DMS114 treated with DMSO at 0.1 percent for 48 hours (cell line): Measurements from ENCODE around the gene NAT16.
"Not testable (repeated sequence)": the region's sequence is repeated elsewhere in the genome, so short reads cannot be mapped to it uniquely, and the experiment has no call there.

ENCODE experiments used
- DNase-seq: peaks from one replicate; lab custom pipeline; 2025; ENCODE audit not compliant: unreplicated experiment; lab: John Stamatoyannopoulos, UW

Gene NAT16

DNA sequence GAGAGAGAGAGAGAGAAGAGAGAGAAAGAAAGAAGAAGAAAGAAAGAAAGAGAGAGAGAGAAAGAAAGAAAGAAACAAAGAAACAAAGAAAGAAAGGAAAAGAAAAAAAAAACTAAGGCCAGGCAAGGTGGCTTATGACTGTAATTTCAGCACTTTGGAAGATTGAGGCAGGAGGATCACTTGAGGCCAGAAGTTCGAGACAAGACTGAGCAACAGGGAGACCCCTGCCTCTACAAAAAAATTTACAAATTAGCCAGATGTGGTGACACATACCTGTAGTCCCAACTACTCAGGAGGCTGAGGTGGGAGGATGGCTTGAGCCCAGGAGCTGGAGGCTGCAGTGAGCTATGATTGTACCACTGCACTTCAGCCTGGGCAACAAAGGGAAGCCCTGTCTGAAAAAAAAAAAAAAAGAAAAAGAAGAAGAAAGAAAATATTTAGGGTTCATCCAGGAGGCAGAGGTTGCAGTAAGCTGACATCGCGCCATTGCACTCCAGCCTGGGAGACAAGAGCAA is 50.4 kb downstream of the NAT16 start:
- no peak for DNase-seq

DNA sequence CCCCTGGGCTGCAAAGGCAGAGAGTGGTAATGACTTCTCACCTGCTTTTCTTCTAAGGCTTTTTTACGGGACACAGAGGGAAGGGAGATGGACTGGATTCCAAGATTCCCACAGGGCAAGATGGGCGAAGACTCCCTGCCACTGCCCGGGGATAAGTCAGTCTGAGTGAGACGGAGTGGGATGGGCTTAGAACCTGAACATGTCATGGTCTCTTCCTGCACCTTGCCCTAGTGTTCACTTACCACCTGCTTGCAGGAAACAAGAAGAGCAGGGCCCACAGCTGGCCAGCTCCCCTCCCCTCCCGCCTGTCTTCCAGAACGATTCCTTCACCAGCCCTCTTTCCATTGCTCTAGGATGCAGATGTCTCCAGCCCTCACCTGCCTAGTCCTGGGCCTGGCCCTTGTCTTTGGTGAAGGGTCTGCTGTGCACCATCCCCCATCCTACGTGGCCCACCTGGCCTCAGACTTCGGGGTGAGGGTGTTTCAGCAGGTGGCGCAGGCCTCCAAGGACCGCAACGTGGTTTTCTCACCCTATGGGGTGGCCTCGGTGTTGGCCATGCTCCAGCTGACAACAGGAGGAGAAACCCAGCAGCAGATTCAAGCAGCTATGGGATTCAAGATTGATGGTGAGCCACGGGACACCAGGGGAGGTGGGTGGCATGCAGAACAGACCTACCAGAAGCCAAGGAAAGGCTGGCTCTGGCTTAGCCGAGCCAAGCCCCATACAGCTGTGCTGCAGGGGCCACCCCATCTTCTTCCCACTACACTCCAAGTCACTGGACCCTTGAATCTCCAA is 51.9 kb downstream of the NAT16 start:
- DNase-seq, result no peak

DNA sequence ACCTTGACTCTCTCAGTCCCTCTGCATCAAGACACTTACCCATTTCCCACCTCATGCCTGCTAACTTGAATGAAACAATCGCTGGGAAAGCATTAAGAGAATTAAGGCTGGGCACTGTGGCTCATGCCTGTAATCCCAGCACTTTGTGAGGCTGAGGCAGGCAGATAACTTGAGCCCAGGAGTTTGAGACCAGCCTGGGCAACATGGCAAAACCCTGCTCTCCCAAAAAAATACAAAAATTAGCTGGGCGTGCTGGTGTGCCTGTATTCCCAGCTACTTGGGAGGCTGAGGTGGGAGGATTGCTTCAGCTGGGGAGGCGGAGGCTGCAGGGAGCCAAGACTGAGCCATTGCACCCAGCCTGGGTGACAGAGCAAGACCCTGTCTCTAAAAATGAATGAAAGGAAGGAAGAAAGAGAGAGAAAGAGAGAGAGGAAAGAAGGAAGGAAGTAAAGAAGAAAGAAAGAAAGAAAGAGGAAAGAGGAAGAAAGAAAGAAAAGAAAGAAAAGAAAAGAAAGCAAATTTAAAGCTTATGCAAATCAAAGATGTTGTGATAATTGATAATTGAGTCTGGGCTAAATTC is 52.5 kb downstream of the NAT16 start:
- DNase-seq, result no peak

DNA sequence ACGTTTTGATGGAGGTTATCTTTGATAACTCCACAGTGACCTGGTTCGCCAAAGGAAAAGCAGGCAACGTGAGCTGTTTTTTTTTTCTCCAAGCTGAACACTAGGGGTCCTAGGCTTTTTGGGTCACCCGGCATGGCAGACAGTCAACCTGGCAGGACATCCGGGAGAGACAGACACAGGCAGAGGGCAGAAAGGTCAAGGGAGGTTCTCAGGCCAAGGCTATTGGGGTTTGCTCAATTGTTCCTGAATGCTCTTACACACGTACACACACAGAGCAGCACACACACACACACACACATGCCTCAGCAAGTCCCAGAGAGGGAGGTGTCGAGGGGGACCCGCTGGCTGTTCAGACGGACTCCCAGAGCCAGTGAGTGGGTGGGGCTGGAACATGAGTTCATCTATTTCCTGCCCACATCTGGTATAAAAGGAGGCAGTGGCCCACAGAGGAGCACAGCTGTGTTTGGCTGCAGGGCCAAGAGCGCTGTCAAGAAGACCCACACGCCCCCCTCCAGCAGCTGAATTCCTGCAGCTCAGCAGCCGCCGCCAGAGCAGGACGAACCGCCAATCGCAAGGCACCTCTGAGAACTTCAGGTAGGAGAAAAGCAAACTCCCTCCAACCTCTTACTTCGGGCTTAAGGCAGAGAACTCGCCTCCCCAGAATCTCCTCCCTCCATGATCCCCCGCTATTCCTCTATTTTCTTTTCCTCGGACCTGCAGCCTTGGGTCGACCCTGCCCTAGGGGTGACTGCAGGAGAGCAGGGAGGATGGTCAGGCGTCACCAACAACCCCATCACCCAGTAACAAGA is 53.2 kb downstream of the NAT16 start, which contains the start of gene SERPINE1:
TSS of gene SERPINE1 (plus strand) at position 454 of the 809 bp plus-strand sequence. CDS start 1,290 bp downstream, outside the sequence.
- no peak for DNase-seq

DNA sequence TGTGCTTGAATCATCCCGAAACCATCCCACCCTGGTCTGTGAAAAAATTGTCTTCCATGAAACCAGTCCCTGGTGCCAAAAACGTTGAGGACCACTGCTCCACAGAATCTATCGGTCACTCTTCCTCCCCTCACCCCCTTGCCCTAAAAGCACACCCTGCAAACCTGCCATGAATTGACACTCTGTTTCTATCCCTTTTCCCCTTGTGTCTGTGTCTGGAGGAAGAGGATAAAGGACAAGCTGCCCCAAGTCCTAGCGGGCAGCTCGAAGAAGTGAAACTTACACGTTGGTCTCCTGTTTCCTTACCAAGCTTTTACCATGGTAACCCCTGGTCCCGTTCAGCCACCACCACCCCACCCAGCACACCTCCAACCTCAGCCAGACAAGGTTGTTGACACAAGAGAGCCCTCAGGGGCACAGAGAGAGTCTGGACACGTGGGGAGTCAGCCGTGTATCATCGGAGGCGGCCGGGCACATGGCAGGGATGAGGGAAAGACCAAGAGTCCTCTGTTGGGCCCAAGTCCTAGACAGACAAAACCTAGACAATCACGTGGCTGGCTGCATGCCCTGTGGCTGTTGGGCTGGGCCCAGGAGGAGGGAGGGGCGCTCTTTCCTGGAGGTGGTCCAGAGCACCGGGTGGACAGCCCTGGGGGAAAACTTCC is 54.0 kb downstream of the NAT16 start:
- no peak for DNase-seq

DNA sequence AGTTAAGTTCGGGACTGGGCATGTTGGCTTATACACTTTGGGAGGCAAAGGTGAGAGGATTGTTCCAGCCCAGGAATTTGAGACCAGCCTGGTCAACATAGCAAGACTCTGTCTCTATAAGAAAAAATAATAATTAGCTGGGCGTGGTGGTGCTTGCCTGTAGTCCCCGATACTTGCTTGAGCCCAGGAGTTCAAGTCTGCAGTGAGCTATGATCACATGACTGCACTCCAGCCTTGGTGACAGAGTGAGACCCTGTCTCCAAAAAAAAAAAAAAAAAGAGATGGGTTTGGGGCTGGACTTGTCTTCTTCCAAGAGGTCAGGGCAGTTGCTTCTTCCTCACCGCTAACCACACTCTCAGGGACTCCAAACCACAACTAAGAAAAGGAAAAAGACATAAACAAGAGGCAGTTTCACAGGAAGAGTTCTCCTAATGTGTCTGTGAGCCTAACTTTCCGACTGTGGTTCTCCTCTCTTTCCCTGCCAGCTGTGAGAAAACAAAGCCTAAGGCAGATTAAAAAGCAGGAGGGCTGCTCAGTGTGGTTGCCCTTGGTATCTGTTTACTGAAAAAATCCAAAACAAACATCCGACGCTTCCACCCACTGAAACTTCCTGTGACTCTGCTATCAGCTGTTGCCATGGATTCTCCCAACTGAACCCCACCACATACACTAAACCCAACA is 55.6 kb downstream of the NAT16 start:
- DNase-seq, result no peak

DNA sequence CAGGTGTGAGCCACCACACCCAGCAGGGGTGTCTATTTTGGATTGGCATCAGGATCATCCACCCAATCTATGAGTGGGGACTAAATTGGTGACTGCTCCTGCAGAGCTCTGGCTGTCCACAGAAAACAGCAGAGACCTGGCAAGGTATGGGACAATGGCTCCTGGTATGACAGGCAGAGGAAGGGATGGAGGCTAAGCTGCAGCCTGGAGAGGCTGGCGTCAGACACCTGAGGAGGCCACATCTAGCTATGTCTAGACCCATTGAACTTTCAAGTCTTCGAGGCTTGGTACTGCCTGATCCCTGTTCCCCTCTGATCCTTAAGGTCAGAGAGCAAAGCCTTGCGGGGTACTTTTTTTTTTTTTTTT is 56.4 kb downstream of the NAT16 start:
- no peak for DNase-seq

DNA sequence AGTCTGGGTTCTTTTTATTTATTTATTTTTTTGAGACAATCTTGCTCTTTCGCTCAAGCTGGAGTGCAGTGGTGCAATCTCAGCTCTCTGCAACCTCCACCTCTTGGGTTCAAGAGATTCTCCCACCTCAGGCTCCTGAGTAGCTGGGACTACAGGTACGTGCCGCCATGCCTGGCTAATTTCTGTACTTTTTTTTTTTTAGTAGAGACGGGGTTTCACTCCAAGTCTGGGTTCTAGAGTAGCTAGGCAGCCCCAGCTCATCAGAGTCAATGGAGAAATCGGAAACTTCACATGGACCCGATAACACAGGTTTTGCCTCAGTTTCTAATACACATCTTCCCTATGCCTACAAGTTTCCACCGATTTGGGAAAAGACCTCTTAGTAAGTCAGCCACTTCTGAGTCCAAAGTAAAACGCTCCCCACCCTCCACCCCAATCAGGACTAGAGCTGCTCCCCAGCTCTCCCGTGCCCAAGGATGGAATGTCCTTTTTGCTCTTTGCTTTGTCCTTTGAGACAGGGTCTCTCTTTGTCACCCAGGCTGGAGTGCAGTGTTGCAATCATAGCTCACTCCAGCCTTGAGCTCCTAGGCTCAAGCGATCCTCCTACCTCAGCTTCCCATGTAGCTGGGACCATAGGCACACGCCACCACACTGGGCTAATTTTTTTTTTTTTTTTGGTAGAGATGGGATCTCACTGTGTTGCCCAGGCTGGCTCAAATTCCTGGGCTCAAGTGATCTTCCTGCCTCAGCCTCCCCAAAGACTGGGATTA is 57.0 kb downstream of the NAT16 start:
- no peak for DNase-seq

DNA sequence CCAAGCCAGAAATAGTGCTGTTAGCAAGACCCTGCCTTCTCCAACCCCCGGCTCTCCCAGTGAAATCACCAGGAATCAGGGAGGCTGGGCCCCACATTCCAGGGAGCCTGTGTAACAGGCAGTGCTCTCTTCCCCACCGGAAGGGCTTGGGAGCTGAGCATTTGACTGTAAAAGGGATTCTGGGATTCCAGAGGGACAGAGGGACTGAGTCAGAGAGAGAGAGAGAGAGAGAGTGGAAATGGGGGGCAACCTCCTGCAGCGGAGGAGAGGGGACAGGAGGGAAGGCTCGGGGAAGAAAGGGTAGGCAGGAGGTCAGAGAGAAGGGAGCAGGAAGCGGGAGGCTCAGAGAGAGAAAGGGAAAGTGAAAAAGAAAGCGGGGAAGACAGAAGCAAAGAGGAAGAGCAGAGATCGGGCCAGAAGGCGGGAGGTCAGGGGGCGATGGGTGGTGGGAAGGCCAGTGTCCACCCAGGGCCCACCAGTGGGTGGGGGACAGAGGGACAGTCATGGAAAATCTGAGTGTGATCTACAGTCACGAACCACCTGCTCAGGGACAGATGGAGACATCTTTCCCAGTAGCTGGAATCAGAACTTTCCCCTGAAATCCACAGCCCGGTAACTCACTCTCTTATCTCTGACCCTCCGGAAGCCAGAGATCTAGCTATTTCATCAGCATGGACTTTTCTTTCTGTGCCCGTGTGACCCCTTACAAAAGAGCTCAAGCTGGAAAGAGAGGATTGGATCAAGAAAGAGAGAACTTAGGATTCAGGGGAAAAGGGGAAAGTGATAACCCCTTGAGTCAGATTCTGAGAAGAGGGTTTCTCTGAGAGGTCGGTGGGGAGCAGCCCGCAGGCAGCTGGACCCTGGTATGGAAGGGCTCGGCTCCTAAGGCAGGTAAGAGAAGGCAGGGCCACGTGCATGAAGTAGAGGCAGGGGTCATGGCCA is 57.8 kb downstream of the NAT16 start:
- no peak for DNase-seq

DNA sequence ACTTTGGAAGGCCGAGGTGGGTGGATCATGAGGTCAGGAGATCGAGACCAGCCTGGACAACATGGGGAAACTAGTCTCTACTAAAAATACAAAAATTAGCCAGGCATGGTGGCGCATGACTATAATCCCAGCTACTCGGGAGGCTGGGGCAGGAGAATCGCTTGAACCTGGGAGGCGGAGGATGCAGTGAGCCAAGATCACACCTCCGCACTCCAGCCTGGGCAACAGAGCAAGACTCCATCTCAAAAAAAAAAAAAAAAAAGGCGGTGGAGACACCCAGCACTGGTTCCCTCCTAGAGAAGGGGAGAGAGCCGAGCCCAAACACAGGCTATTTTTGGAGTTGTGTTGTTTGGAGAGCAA is 58.5 kb downstream of the NAT16 start:
- DNase-seq, result not testable (repeated sequence)
